Measurements from ENCODE around the gene OSCAR. TPM values are rescaled to one million over a fixed set of nuclear protein-coding genes. Genes with fewer than 3 reads are reported as not detected.

OSCAR gene
- total and polyA plus RNA-seq, 2 of the 13 experiments (the other 11 are each of a cell fraction or from before 2014, with no cell fraction given), result 1.9 TPM; not detected in 1

GRCh38 chr19:54109651-54110050 lies 9.0 kb upstream of the OSCAR start:
- no TSS peak for BruUV-seq (replicated peaks)
- peaks cover 3% of the 10 kb centered on the region for H3K79me2 ChIP-seq (ENCODE audit: insufficient read depth, low read length)
- H3K9ac ChIP-seq (ENCODE audit: insufficient read depth, low read depth, low read length), result no peak overlapping the region
- H2AFZ ChIP-seq (ENCODE audit: low read length), result no peak overlapping the region
- H3K36me3 ChIP-seq (replicated peaks in 1 of 2; ENCODE audit: control insufficient read depth in 1 of 2, insufficient read depth in 2 of 2, low read length in 2 of 2), result peaks cover 13 to 51% of the 10 kb centered on the region in 2 experiments; a peak in 4 of 5 replicates
- H3K4me1 ChIP-seq (ENCODE audit: insufficient read depth, low read length), result peaks cover 12% of the 10 kb centered on the region
- H3K4me3 ChIP-seq (replicated peaks in 1 of 3; ENCODE audit: insufficient read depth in 1 of 3, low read depth in 2 of 3, low read length in 3 of 3), result no peak overlapping the region
- 95% methylated on average over 6 of the region's 6 CpGs for WGBS (ENCODE audit: low lambda C conversion rate)
- H4K20me1 ChIP-seq (ENCODE audit: insufficient read depth, low read length), result no peaks in the 10 kb centered on the region
- no peak for FAIRE-seq
- ChIA-PET POLR2A (no interaction called here), CTCF (ENCODE audit: low intra/inter-chr PET ratio, low total read pairs) (no interaction called here)
- intact Hi-C loops (cut with micrococcal nuclease; ENCODE audit: unreplicated experiment) (no loop called here), in situ Hi-C loops (cut with HindIII; ENCODE audit: extremely low pct_ligation_motif_present, low pct_unique_long_range_greater_than_20kb) (no loop called here)
- H3K9me3 ChIP-seq (ENCODE audit: low read length), result no peaks in the 10 kb centered on the region
- TF ChIP-seq HINFP (CRISPR knock-in tag; IDR thresholded peaks at IDR 0.05; ENCODE audit: low read depth) (no peak), ZC3H4 (CRISPR knock-in tag; IDR thresholded peaks at IDR 0.05; ENCODE audit: borderline replicate concordance) (no peak), LCORL (IDR thresholded peaks at IDR 0.05) (no peak), LCORL (CRISPR knock-in tag; IDR thresholded peaks at IDR 0.05) (no peak), RBFOX2 (IDR thresholded peaks at IDR 0.05; ENCODE audit: low read depth, low read length) (peak; percentile 49; the same call in 1 of the 2 replicates), HNRNPK (IDR thresholded peaks at IDR 0.05; ENCODE audit: low read depth, low read length, poor library complexity, severe bottlenecking) (no peak), ZMYM3 (CRISPR knock-in tag; IDR thresholded peaks at IDR 0.05) (no peak), ZMYM4 (CRISPR knock-in tag; IDR thresholded peaks at IDR 0.05) (no peak), AGO2 (optimal IDR thresholded peaks at IDR 0.05; ENCODE audit: low read depth, low read length) (peak; percentile 30), KAT7 (CRISPR knock-in tag; IDR thresholded peaks at IDR 0.05; ENCODE audit: borderline replicate concordance) (no peak), ZNF33B (CRISPR knock-in tag; IDR thresholded peaks at IDR 0.05) (no peak)
- H3K4me2 ChIP-seq (ENCODE audit: low read depth, low read length), result no peak overlapping the region
- H3K27ac ChIP-seq (ENCODE audit: extremely low read length, insufficient read depth, low read length), result no peak overlapping the region
- no peak for DNase-seq (ENCODE audit: low spot score)
- peak; percentile 34; the same call in 2 of the 3 replicates for ATAC-seq
- no peaks in the 10 kb centered on the region for H3K27me3 ChIP-seq (ENCODE audit: control insufficient read depth in 1 of 2, insufficient read depth in 2 of 2, low read length in 2 of 2)
